HL-60 (cell line): ENCODE results near the gene CORO6.

Experiments
- DNase-seq, 2 experiments: peaks; one replicate each; pipeline ENCODE4 v3.0.0-alpha.2; 2010 to 2020; ENCODE audit warnings: low read depth in 1 of 2, low spot score in 1 of 2
- H3K27ac ChIP-seq: fragments of 250-450 bp; sonication (Bioruptor Pico); replicated peaks from 2 replicates; pipeline ENCODE4 v1.5.1; 2020; ENCODE audit warnings: mild to moderate bottlenecking, moderate library complexity
- H3K27me3 ChIP-seq: fragments of 250-450 bp; sonication (Bioruptor Pico); 2 replicates; pipeline ENCODE4 v1.5.1; 2021; ENCODE audit warnings: mild to moderate bottlenecking, moderate library complexity; ENCODE audit not compliant: insufficient read depth, poor library complexity, severe bottlenecking
- H3K4me3 ChIP-seq: replicated peaks from 2 replicates; pipeline ENCODE4 v1.5.1; 2011; ENCODE audit warnings: mild to moderate bottlenecking, control low read depth, low read length; ENCODE audit not compliant: insufficient read depth
- GABPA ChIP-seq: IDR thresholded peaks from 2 replicates; pipeline ENCODE4 v1.6.1; 2012; ENCODE audit warnings: low read depth
- POLR2AphosphoS5 ChIP-seq: IDR thresholded peaks from 2 replicates; pipeline ENCODE4 v1.6.1; 2012; ENCODE audit warnings: low read depth
- SPI1 ChIP-seq: IDR thresholded peaks from 2 replicates; pipeline ENCODE4 v1.6.1; 2012; ENCODE audit warnings: low read depth, mild to moderate bottlenecking, borderline replicate concordance
- TF ChIP-seq, protein P1 (sequence below): IDR thresholded peaks from 2 replicates; pipeline ENCODE4 v1.6.1; 2012; ENCODE audit warnings: low read depth; ENCODE audit not compliant: insufficient replicate concordance
- TF ChIP-seq, protein P2 (sequence below): IDR thresholded peaks from one replicate; pipeline ENCODE4 v1.5.1; 2011; ENCODE audit warnings: low read length, control low read depth, inconsistent platforms; ENCODE audit not compliant: insufficient read depth

The CORO6 gene

DNA sequence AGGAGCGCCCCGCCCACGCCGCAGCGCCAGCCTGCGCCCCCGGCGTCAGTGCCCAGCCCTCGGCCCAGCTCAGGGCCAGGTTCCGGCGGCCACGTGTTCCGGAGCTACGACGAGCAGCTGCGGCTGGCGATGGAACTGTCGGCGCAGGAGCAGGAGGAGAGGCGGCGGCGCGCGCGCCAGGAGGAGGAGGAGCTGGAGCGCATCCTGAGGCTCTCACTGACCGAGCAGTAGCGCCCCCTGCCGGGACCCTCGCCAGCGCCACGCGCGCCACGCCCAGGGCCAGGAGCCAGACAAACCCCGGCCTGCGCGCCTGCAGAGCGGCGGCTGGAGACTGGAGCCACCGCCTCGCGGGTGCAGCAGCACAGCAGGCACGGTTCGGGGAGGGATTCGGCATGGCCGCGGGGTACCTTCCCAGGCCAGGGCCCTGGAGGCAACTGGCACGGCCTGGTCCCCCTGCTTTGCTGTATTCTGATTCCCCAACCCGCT, 9.3 kb downstream of the CORO6 start:
- Histone ChIP-seq H3K27me3 (peaks cover 8% of the 10 kb centered on the region), H3K27ac (no peak overlapping the region), H3K4me3 (no peak overlapping the region)
- TF ChIP-seq, protein P1, sequence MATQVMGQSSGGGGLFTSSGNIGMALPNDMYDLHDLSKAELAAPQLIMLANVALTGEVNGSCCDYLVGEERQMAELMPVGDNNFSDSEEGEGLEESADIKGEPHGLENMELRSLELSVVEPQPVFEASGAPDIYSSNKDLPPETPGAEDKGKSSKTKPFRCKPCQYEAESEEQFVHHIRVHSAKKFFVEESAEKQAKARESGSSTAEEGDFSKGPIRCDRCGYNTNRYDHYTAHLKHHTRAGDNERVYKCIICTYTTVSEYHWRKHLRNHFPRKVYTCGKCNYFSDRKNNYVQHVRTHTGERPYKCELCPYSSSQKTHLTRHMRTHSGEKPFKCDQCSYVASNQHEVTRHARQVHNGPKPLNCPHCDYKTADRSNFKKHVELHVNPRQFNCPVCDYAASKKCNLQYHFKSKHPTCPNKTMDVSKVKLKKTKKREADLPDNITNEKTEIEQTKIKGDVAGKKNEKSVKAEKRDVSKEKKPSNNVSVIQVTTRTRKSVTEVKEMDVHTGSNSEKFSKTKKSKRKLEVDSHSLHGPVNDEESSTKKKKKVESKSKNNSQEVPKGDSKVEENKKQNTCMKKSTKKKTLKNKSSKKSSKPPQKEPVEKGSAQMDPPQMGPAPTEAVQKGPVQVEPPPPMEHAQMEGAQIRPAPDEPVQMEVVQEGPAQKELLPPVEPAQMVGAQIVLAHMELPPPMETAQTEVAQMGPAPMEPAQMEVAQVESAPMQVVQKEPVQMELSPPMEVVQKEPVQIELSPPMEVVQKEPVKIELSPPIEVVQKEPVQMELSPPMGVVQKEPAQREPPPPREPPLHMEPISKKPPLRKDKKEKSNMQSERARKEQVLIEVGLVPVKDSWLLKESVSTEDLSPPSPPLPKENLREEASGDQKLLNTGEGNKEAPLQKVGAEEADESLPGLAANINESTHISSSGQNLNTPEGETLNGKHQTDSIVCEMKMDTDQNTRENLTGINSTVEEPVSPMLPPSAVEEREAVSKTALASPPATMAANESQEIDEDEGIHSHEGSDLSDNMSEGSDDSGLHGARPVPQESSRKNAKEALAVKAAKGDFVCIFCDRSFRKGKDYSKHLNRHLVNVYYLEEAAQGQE = no peak
- TF ChIP-seq, protein P2, sequence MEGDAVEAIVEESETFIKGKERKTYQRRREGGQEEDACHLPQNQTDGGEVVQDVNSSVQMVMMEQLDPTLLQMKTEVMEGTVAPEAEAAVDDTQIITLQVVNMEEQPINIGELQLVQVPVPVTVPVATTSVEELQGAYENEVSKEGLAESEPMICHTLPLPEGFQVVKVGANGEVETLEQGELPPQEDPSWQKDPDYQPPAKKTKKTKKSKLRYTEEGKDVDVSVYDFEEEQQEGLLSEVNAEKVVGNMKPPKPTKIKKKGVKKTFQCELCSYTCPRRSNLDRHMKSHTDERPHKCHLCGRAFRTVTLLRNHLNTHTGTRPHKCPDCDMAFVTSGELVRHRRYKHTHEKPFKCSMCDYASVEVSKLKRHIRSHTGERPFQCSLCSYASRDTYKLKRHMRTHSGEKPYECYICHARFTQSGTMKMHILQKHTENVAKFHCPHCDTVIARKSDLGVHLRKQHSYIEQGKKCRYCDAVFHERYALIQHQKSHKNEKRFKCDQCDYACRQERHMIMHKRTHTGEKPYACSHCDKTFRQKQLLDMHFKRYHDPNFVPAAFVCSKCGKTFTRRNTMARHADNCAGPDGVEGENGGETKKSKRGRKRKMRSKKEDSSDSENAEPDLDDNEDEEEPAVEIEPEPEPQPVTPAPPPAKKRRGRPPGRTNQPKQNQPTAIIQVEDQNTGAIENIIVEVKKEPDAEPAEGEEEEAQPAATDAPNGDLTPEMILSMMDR = peak; percentile 14
- DNase-seq = peak in 1 of 2 experiments; percentile 72

GRCh38 chr17:29612404-29613280, 10.1 kb downstream of the CORO6 start:
- Histone ChIP-seq H3K4me3 (no peak overlapping the region), H3K27me3 (peaks cover 8% of the 10 kb centered on the region), H3K27ac (no peak overlapping the region)
- DNase-seq = no peak
- TF ChIP-seq SPI1 = no peak
- TF ChIP-seq, protein P1 = no peak
- no peak for TF ChIP-seq POLR2AphosphoS5
- TF ChIP-seq, protein P2 = no peak
- no peak for TF ChIP-seq GABPA

DNA sequence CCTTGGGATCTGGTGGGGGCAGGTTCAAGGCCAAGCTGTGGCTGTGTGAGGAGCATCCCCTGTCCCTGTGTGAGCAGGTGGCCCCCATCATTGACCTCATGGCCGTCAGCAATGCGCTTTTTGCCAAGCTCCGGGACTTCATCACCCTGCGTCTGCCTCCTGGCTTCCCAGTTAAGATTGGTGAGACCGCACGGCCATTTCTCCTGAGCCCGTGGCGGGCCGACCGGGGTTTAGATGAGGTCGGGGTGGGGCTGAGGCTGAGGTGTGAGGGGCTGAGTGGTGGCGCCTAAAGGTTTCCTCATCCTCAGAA, 10.7 kb downstream of the CORO6 start:
- H3K27me3 ChIP-seq = peaks cover 8% of the 10 kb centered on the region
- DNase-seq = no peak
- no peak overlapping the region for H3K27ac ChIP-seq
- H3K4me3 ChIP-seq = no peak overlapping the region
- TF ChIP-seq, protein P2 = no peak
- TF ChIP-seq SPI1 = no peak
- TF ChIP-seq GABPA = no peak
- no peak for TF ChIP-seq POLR2AphosphoS5
- TF ChIP-seq, protein P1 = no peak
